HCT116 (cell line): ENCODE results near the gene GCK. TPM values are rescaled to one million over a fixed set of nuclear protein-coding genes. Genes with fewer than 3 reads are reported as not detected.

Experiments
- ATAC-seq: fragments of 200-7000 bp; cut with Tn5 transposase; 2 replicates; pipeline ENCODE4 v1.9.1; 2020; ENCODE audit warnings: mild to moderate bottlenecking, moderate library complexity
- BruUV-seq: library from RNA; stranded (reverse); fragments of 400-500 nt; replicated peaks from 2 replicates; lab custom pipeline; 2021; lab: Mats Ljungman, UMichigan
- CTCF ChIA-PET: fragments of 300-600 bp; sonication (Branson Sonifier 250); formaldehyde crosslinking; loops from one replicate; lab custom pipeline; 2021; ENCODE audit warnings: antibody characterized with exemption; lab: Charles Lee
- POLR2A ChIA-PET: fragments of 300-600, 350-600 bp; sonication (Branson Sonifier 250); formaldehyde crosslinking; loops from one replicate; lab custom pipeline; 2021; ENCODE audit warnings: antibody characterized with exemption; lab: Charles Lee
- RAD21 ChIA-PET, 2 experiments: fragments of 300-600 bp; sonication (Branson Sonifier 250); formaldehyde crosslinking; loops; one replicate each; lab custom pipeline; 2023; ENCODE audit warnings: low total read pairs in 2 of 2; ENCODE audit not compliant: uncharacterized antibody in 2 of 2, unreplicated experiment in 2 of 2, low non-redundant PET in 1 of 2; lab: Charles Lee
- DNase-seq: peaks from one replicate; pipeline ENCODE4 v3.0.0-alpha.2; 2010; ENCODE audit warnings: low read depth, low spot score
- H2AFZ ChIP-seq: fragments of 200-600 bp; shearing (Covaris generic), sonication (generic); 2 replicates; pipeline ENCODE4 v1.6.1; 2017; ENCODE audit warnings: low read depth, mixed run types, mixed read lengths, antibody characterized with exemption, low read length; ENCODE audit not compliant: poor library complexity, severe bottlenecking
- H3K27ac ChIP-seq: 2 replicates; pipeline ENCODE4 v1.5.1; 2012; ENCODE audit warnings: low read depth, low read length
- H3K27me3 ChIP-seq: fragments of 200-600 bp; sonication (generic); 2 replicates; pipeline ENCODE4 v1.6.1; 2016; ENCODE audit warnings: mixed run types, low read length, mixed read lengths; ENCODE audit not compliant: insufficient read depth
- H3K36me3 ChIP-seq, 2 experiments: fragments of 200-500 bp in 1 of 2; fragments of 200-600 bp in 1 of 2; sonication (Bioruptor generic) in 1 of 2; sonication (generic) in 1 of 2; 2 replicates each; pipeline versions ENCODE4 v1.5.1 to v1.6.1; 2014 to 2016; ENCODE audit warnings: low read length in 2 of 2, inconsistent platforms in 1 of 2, mixed read lengths in 1 of 2, mixed run types in 1 of 2; ENCODE audit not compliant: insufficient read depth in 2 of 2, control insufficient read depth in 1 of 2
- H3K4me1 ChIP-seq, 2 experiments: fragments of 200-600 bp in 1 of 2; sonication (generic) in 1 of 2; 2 replicates each; pipeline versions ENCODE4 v1.5.1 to v1.6.1; 2012 to 2017; ENCODE audit warnings: low read length in 2 of 2, inconsistent platforms in 1 of 2, mild to moderate bottlenecking in 1 of 2, mixed read lengths in 1 of 2, mixed run types in 1 of 2, moderate library complexity in 1 of 2; ENCODE audit not compliant: insufficient read depth in 2 of 2, control insufficient read depth in 1 of 2
- H3K4me2 ChIP-seq: fragments of 200-600 bp; sonication (generic); 2 replicates; pipeline ENCODE4 v1.6.1; 2017; ENCODE audit warnings: mixed run types, low read length, mixed read lengths
- H3K4me3 ChIP-seq, 2 experiments: fragments of 200-600 bp in 1 of 2; sonication (generic) in 1 of 2; replicated peaks in 1 of 2; 2 replicates each; pipeline ENCODE4 v1.5.1; 2011 to 2016; ENCODE audit warnings: low read length in 2 of 2, control low read depth in 1 of 2, low read depth in 1 of 2, mild to moderate bottlenecking in 1 of 2, mixed read lengths in 1 of 2, mixed run types in 1 of 2
- H3K79me2 ChIP-seq: fragments of 200-600 bp; sonication (generic); 2 replicates; pipeline ENCODE4 v1.6.1; 2017; ENCODE audit warnings: mild to moderate bottlenecking, mixed run types, low read length, moderate library complexity, mixed read lengths; ENCODE audit not compliant: insufficient read depth
- H3K9ac ChIP-seq: fragments of 200-600 bp; sonication (generic); 2 replicates; pipeline ENCODE4 v1.6.1; 2016; ENCODE audit warnings: low read length, mixed read lengths
- H3K9me2 ChIP-seq: fragments of 200-600 bp; sonication (generic), shearing (Covaris generic); 2 replicates; pipeline ENCODE4 v1.6.1; 2017; ENCODE audit warnings: mixed run types, mild to moderate bottlenecking, moderate library complexity; ENCODE audit not compliant: insufficient read depth
- H3K9me3 ChIP-seq, 2 experiments: fragments of 200-500 bp in 1 of 2; fragments of 200-600 bp in 1 of 2; sonication (Bioruptor generic) in 1 of 2; sonication (generic) in 1 of 2; 2 replicates each; pipeline ENCODE4 v1.6.1; 2014 to 2017; ENCODE audit warnings: low read length in 2 of 2, mixed read lengths in 2 of 2, inconsistent platforms in 1 of 2, low read depth in 1 of 2, mild to moderate bottlenecking in 1 of 2, mixed run types in 1 of 2, moderate library complexity in 1 of 2; ENCODE audit not compliant: control insufficient read depth in 1 of 2, insufficient read depth in 1 of 2
- H4K20me1 ChIP-seq: fragments of 200-600 bp; sonication (generic), shearing (Covaris generic); 2 replicates; pipeline ENCODE4 v1.6.1; 2017; ENCODE audit warnings: mixed run types, mild to moderate bottlenecking, moderate library complexity; ENCODE audit not compliant: insufficient read depth
- ATF3 ChIP-seq: IDR thresholded peaks from 2 replicates; pipeline ENCODE4 v1.6.1; 2012
- CEBPB ChIP-seq: IDR thresholded peaks from 2 replicates; pipeline ENCODE4 v1.6.1; 2012; ENCODE audit warnings: low read depth
- CTCF ChIP-seq, 3 experiments: fragments of 200-600 bp in 1 of 3; sonication (generic) in 1 of 3; IDR thresholded peaks in 2 of 3; conservative IDR thresholded peaks in 1 of 3; 2 replicates each; pipeline ENCODE4 v1.5.1; 2012 to 2017; ENCODE audit warnings: low read depth in 2 of 3, low read length in 2 of 3, antibody characterized with exemption in 1 of 3, borderline replicate concordance in 1 of 3, control low read depth in 1 of 3, mild to moderate bottlenecking in 1 of 3, mixed read lengths in 1 of 3, mixed run types in 1 of 3, moderate library complexity in 1 of 3; ENCODE audit not compliant: insufficient read depth in 1 of 3
- EGR1 ChIP-seq: IDR thresholded peaks from 2 replicates; pipeline ENCODE4 v1.6.1; 2012; ENCODE audit warnings: low read depth
- ELF1 ChIP-seq: IDR thresholded peaks from 2 replicates; pipeline ENCODE4 v1.6.1; 2012; ENCODE audit warnings: low read depth, borderline replicate concordance
- EZH2 ChIP-seq: fragments of 200-600 bp; sonication (generic); IDR thresholded peaks from 2 replicates; pipeline ENCODE4 v1.6.1; 2017; ENCODE audit warnings: antibody characterized with exemption, mixed run types
- EZH2phosphoT487 ChIP-seq: fragments of 200-600 bp; IDR thresholded peaks from 2 replicates; pipeline ENCODE4 v1.6.1; 2018; ENCODE audit warnings: antibody characterized with exemption, borderline replicate concordance
- FOSL1 ChIP-seq: IDR thresholded peaks from 2 replicates; pipeline ENCODE4 v1.6.1; 2012; ENCODE audit warnings: low read depth
- JUND ChIP-seq: IDR thresholded peaks from 2 replicates; pipeline ENCODE4 v1.6.1; 2012
- MAX ChIP-seq: IDR thresholded peaks from 2 replicates; pipeline ENCODE4 v1.6.1; 2012
- POLR2A ChIP-seq: IDR thresholded peaks from 2 replicates; pipeline ENCODE4 v1.7.0; 2011; ENCODE audit warnings: borderline replicate concordance; ENCODE audit not compliant: insufficient read depth, insufficient read length; ENCODE audit errors: extremely low read depth
- SIN3A ChIP-seq: IDR thresholded peaks from 2 replicates; pipeline ENCODE4 v1.6.1; 2012; ENCODE audit warnings: low read depth
- SP1 ChIP-seq: IDR thresholded peaks from 2 replicates; pipeline ENCODE4 v1.6.1; 2012; ENCODE audit warnings: low read depth
- TCF7L2 ChIP-seq: IDR thresholded peaks from 2 replicates; pipeline ENCODE4 v1.7.0; 2011; ENCODE audit warnings: borderline replicate concordance, inconsistent platforms; ENCODE audit not compliant: insufficient read depth, insufficient read length; ENCODE audit errors: extremely low read depth
- YY1 ChIP-seq: IDR thresholded peaks from 2 replicates; pipeline ENCODE4 v1.6.1; 2011; ENCODE audit warnings: low read length, low read depth, moderate library complexity, mild to moderate bottlenecking; ENCODE audit not compliant: insufficient replicate concordance; ENCODE audit errors: extremely low read depth
- ZBTB33 ChIP-seq: IDR thresholded peaks from 2 replicates; pipeline ENCODE4 v1.6.1; 2011; ENCODE audit warnings: mild to moderate bottlenecking, low read length, moderate library complexity; ENCODE audit not compliant: insufficient replicate concordance; ENCODE audit errors: extremely low read depth
- ZFX ChIP-seq: fragments of 450-650 bp; IDR thresholded peaks from 2 replicates; pipeline ENCODE4 v1.6.1; 2017
- ZNF274 ChIP-seq: fragments of 200-500 bp; sonication (Bioruptor generic); IDR thresholded peaks from 2 replicates; pipeline ENCODE4 v1.6.1; 2014; ENCODE audit warnings: mild to moderate bottlenecking, low read depth, low read length, inconsistent platforms
- intact Hi-C: fragments of 100-400 bp; cut with micrococcal nuclease; formaldehyde crosslinking; loops from 2 replicates; pipeline ENCODE4 v1.10.0; 2022
- total RNA-seq: library from RNA; stranded (reverse); gene quantifications from one replicate; pipeline ENCODE4 v1.2.1, GENCODE V29; 2021; ENCODE audit not compliant: unreplicated experiment

The GCK gene
- total RNA-seq, 1 experiment from 2014 or later, result 0.34 TPM

- H3K4me2 ChIP-seq, result no peak overlapping the region
- no peaks in the 10 kb centered on the region for H4K20me1 ChIP-seq
- ATAC-seq (peak; percentile 13; the same call in 1 of the 2 replicates), DNase-seq (no peak)
- H3K9me3 ChIP-seq, result no peaks in the 10 kb centered on the region
- intact Hi-C loops, result loop anchor here (1.0 kb wide), 1 partner anchor 263 kb away; no protein-coding TSS in a partner anchor
- CTCF ChIA-PET, result interaction anchor here (0.6 to 1.5 kb wide), 6 partner anchors 9 to 731 kb away, joined by 3 to 9 read pairs (median 4); partner anchors contain the start of gene YKT6
- no peak overlapping the region for H3K9ac ChIP-seq
- H3K4me1 ChIP-seq, result no peaks in the 10 kb centered on the region
- RAD21 ChIA-PET, result no interaction called here
- H3K4me3 ChIP-seq, result no peak overlapping the region
- no TSS peak for BruUV-seq
- peaks cover 25 to 27% of the 10 kb centered on the region in 2 experiments for H3K36me3 ChIP-seq
- no peaks in the 10 kb centered on the region for H3K27me3 ChIP-seq
- 0 out of 2 replicates have a peak overlapping the region, but pooled peaks have one; percentile 22 for H3K27ac ChIP-seq
- H2AFZ ChIP-seq, result no peak overlapping the region
- TF ChIP-seq SP1 (no peak), EGR1 (no peak), EZH2phosphoT487 (no peak), ZNF274 (no peak), SIN3A (no peak), JUND (no peak), ATF3 (no peak), MAX (no peak), EZH2 (no peak), YY1 (no peak), POLR2A (no peak), FOSL1 (no peak), ZBTB33 (no peak), ZFX (no peak), TCF7L2 (no peak), CTCF (IDR thresholded peaks at IDR 0.05 in 2 of 3, conservative IDR thresholded peaks at IDR 0.05 in 1 of 3; ENCODE audit: borderline replicate concordance in 1 of 3, insufficient read depth in 1 of 3, low read depth in 2 of 3, low read length in 2 of 3) (no peak), CEBPB (no peak), ELF1 (no peak)
- POLR2A ChIA-PET, result no interaction called here
- H3K79me2 ChIP-seq, result no peaks in the 10 kb centered on the region; the same call in 1 of the 2 replicates
- no peaks in the 10 kb centered on the region for H3K9me2 ChIP-seq
Observed at GRCh38 chr7:44213877-44214388, 24.7 kb upstream of the GCK start.
